GM21529 (cell line): ENCODE results near the gene ETV2.
"Not testable (repeated sequence)": the region's sequence is repeated elsewhere in the genome, so short reads cannot be mapped to it uniquely, and the experiment has no call there.

ENCODE experiments used
- ATAC-seq: cut with Tn5 transposase; IDR thresholded peaks from one replicate; pipeline ENCODE4 v1.9.1; 2021; ENCODE audit not compliant: unreplicated experiment

Gene ETV2

DNA sequence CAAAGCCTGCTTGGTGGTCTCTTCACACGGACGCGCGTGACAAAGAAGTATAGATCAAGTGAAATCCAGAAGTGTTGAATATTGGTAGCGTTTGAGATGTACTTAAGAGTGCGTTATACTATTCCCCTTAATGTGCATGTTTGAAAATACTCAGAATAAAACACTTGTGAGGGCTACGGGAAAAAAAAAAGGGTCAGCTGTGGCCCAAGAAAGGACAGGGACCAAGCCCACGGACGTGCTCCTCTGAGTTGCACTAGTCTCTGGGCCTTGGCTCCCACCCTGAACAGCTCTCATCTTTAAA lies 13.3 kb upstream of the ETV2 start:
- no peak for ATAC-seq

GRCh38 chr19:35628565-35629331 lies 12.8 kb upstream of the ETV2 start, which contains the start of gene RBM42:
Gene RBM42 (plus strand): TSS chr19:35629036. CDS start chr19:35629154, 118 bp downstream.
- ATAC-seq, result peak; percentile 96

DNA sequence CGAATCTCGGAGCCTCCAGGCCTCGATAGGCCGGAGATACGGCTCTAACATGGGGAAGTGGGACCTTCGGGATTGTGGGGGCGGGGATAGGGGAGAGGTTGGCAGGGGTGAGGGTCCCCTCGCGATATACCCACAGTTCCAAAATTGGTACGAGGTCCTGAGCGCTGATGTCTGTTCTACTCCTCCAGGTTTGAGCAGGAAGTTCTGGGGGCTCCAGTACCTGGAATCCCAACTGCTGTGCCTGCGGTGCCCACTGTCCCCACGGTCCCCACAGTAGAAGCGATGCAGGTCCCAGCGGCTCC lies 12.3 kb upstream of the ETV2 start:
- ATAC-seq, result no peak

DNA sequence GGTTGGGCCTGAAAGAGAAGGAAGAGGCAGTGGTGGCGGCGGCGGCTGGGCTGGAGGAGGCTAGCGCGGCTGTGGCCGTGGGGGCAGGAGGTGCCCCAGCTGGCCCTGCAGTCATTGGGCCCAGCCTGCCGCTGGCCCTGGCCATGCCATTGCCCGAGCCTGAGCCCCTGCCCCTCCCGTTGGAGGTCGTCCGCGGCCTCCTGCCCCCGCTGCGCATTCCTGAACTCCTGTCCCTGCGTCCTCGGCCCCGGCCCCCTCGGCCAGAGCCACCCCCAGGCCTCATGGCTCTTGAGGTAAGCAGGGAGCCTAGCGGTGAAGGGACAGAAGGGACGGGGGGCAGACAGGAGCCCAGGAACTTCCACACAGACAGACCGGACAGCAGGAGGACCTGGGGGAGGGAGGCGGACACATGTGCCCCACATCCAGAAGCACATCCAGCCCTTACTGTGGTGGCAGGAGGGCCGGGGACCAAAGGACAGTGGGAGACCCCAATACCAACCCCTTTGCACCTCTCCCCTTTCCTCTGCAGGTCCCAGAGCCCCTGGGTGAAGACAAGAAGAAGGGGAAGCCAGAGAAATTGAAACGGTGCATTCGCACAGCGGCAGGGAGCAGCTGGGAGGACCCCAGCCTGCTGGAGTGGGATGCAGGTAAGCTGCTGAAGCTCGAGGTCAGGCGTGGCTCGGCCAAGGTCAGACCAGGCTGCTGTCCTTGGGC lies 7.7 kb upstream of the ETV2 start:
- no peak for ATAC-seq

DNA sequence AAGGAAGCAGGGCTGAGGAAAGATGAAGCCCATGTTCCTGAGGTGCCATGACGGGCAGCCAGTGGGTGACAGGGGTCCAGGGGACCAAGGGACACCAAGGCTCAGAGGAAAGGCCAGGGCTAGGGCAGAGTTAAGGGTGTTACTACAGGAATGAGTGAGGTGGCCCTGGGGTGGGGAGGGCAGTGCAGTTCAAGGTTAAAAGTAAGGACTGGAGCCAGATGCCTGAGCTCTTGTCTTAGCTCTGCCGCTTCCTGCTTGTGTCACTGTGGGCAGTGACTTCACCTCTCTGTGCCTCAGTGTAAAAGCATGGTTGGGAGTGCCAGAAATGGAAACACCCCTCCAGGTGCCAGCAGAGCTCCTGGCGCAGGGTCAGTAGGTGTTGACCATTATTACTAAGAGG lies 4.9 kb upstream of the ETV2 start:
- ATAC-seq, result no peak

DNA sequence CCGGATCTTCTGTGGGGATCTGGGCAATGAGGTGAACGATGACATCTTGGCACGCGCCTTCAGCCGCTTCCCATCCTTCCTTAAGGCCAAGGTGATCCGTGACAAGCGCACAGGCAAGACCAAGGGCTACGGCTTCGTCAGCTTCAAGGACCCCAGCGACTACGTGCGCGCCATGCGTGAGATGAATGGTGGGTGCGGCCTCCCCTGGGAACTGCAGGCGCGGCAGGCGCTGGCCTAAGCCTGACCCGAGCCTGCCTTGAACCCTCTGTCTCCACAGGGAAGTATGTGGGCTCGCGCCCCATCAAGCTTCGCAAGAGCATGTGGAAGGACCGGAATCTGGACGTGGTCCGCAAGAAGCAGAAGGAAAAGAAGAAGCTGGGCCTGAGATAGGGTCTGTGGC lies 4.4 kb upstream of the ETV2 start:
- ATAC-seq, result no peak

DNA sequence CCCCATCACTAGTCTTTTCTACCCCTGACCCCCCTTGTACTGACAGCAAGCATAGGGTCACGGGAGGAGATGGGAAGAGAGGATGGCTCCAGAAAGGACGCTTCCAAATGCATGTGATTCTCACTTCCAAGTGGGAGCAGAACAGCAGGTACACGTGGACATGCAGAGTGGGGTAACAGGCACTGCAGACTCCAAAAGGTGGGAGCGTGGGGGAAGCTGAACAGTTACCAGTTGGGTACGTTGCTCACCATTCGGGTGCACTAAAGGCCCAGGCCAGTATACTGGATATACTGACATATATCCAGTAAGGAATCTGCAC lies 2.3 kb upstream of the ETV2 start:
- ATAC-seq, result no peak

- no peak for ATAC-seq
These were observed 1.7 kb upstream of the ETV2 start for GRCh38 chr19:35639863-35640262.

DNA sequence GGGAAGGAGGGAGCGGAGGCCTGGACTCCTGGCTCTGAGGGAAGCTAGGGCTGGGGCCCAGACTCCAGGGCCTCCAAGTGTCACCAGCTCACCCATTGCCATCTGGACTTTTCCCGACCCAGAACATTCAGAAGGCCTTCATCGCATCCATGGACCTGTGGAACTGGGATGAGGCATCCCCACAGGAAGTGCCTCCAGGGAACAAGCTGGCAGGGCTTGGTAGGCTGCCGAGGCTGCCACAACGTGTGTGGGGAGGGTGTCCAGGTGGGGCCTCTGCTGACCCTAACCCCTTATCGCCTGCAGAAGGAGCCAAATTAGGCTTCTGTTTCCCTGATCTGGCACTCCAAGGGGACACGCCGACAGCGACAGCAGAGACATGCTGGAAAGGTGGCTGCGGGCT lies 767 bp downstream of the ETV2 start:
- no peak for ATAC-seq

GRCh38 chr19:35642798-35643254 lies 1.3 kb downstream of the ETV2 start:
- no peak for ATAC-seq

- ATAC-seq, result peak; percentile 38
These were observed 2.0 kb downstream of the ETV2 start for GRCh38 chr19:35643255-35644205.

DNA sequence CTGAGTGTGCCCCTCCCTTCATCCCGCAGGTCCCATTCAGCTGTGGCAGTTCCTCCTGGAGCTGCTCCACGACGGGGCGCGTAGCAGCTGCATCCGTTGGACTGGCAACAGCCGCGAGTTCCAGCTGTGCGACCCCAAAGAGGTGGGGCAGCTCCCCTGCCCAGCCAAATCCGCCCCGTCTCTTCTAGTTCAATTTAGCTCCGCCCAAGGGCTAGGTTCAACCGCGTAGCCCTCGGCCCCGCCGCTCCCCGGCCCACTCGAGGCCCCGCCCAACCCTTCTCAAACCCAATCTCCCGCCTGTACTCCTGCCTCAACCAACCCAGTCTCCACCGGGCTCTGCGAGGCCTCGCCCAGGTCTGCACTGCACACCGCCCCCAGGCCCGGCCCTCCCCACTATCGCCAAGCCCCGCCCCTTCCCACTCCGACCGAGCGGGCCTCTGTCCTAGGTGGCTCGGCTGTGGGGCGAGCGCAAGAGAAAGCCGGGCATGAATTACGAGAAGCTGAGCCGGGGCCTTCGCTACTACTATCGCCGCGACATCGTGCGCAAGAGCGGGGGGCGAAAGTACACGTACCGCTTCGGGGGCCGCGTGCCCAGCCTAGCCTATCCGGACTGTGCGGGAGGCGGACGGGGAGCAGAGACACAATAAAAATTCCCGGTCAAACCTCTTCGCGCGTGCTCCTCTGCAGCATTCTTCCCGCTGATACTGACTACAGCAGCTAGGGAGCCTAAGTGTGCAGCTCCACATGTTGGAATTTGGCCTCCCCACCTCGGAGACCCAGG lies 2.9 kb downstream of the ETV2 start:
- ATAC-seq, result peak; percentile 70

- ATAC-seq, result no peak
These were observed 3.6 kb downstream of the ETV2 start for GRCh38 chr19:35644987-35645679.

GRCh38 chr19:35645680-35646511 lies 4.4 kb downstream of the ETV2 start:
- no peak for ATAC-seq

DNA sequence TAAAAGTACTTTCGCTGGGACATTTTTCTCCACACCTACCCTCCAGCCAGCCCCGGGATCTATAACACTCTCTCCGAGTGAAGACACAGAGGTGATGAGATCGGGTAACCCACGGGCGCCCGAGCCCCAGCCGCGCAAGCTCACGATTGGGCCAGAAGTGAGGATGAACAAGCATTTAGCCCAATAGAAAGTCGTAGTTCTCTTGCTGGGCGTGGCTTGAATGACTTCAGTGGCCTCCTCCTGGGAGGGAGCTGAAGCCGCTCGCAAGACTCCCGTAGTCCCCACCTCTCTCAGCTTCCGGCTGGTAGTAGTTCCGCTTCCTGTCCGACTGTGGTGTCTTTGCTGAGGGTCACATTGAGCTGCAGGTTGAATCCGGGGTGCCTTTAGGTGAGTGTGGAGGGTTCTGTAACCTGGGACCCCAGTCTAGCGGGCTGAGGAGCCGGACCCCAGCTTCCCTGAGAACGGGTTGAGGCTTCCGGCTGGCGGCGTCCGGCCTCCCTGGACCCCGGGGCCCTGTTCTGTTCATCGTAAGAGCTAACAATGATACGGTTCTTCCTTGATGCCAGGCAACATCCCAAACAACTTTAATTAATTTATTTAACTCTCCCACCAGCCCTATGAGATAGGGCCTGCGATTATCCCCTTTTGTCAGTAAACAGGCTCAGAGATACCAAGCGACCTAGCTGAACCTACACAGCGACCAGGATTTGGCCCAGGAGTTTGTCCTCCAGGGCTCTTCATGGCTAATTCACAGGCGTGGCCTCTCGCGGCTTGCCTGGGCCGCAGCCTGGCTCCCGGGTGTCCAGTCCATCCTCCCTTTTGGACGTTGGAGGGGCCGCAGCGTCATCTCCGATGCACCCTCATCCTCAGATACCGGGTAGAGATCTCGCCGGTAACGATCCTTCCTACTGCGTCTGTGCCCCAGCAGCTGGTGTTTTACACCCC lies 6.7 kb downstream of the ETV2 start, which contains the start of gene COX6B1:
Gene COX6B1 (plus strand): TSS at position 307 of the 945 bp plus-strand sequence. CDS start 2,921 bp downstream, outside the sequence.
- ATAC-seq, result peak; percentile 53

DNA sequence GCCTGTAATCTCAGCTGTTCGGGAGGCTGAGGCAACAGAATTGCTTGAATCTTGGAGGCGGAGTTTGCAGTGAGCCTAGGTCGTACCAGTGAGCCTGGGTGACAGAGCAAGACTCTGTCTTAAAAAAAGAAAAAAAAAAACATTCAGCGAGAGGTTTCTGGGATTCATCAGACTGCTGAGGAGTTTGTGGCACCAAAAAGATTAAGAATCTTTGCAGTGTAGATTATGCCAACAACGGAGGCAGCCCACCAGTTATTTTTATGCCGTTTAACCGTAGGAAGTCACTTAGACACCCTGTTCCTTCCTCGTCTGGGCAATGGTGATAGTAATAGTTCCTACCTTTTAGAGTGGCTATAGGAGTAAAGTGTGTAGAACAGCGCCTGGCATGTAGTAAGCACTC lies 9.0 kb downstream of the ETV2 start:
- no peak for ATAC-seq

GRCh38 chr19:35654828-35655227 lies 13.3 kb downstream of the ETV2 start:
- ATAC-seq, result not testable (repeated sequence)

- no peak for ATAC-seq
These were observed 14.1 kb downstream of the ETV2 start for GRCh38 chr19:35655600-35655999.
